Stomach (tissue), 4 donors: ENCODE data around the gene FAM227B.

ENCODE experiments used
- EP300 ChIP-seq: sonication (generic); formaldehyde crosslinking; IDR thresholded peaks from one replicate; pipeline ENCODE4 v1.6.1; 2017; ENCODE audit warnings: antibody characterized with exemption
- POLR2A ChIP-seq, 4 donors: fragments of 450-650 bp; IDR thresholded peaks; one replicate each; pipeline ENCODE4 v1.6.1; 2016; ENCODE audit warnings: antibody characterized with exemption in 4 of 4, control low read depth in 2 of 4, mild to moderate bottlenecking in 1 of 4, moderate library complexity in 1 of 4
- POLR2AphosphoS5 ChIP-seq, 3 donors: sonication (generic); formaldehyde crosslinking; IDR thresholded peaks; one replicate each; pipeline ENCODE4 v1.6.1; 2016; ENCODE audit warnings: antibody characterized with exemption in 3 of 3
- TF ChIP-seq, protein P1 (sequence below), 7 experiments: fragments of 450-650 bp in 4 of 7; fragments of 200-600 bp in 3 of 7; sonication (generic) in 3 of 7; IDR thresholded peaks; one replicate each; pipeline ENCODE4 v1.5.1; 2016 to 2019; ENCODE audit warnings: antibody characterized with exemption in 7 of 7, control low read depth in 2 of 7, mild to moderate bottlenecking in 1 of 7

DNA sequence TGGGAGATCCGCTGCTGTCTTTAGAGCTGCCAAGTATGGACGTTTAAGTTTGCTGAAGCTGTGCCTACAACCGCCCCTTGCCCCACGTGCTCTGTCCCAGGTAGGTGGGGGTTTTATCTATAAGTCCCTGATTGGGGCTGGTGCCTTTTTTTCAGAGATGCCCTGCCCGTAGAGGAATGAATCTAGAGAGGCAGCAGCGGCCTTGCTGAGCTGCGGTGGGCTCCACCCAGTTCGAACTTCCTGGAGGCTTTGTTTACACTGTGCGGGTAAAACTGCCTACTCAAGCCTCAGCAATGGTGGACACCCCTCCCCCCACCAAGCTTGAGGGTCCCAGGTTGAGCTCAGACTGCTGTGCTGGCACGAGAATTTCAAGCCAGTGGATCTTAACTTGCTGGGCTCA, 281.0 kb downstream of the FAM227B start:
- TF ChIP-seq, protein P1, sequence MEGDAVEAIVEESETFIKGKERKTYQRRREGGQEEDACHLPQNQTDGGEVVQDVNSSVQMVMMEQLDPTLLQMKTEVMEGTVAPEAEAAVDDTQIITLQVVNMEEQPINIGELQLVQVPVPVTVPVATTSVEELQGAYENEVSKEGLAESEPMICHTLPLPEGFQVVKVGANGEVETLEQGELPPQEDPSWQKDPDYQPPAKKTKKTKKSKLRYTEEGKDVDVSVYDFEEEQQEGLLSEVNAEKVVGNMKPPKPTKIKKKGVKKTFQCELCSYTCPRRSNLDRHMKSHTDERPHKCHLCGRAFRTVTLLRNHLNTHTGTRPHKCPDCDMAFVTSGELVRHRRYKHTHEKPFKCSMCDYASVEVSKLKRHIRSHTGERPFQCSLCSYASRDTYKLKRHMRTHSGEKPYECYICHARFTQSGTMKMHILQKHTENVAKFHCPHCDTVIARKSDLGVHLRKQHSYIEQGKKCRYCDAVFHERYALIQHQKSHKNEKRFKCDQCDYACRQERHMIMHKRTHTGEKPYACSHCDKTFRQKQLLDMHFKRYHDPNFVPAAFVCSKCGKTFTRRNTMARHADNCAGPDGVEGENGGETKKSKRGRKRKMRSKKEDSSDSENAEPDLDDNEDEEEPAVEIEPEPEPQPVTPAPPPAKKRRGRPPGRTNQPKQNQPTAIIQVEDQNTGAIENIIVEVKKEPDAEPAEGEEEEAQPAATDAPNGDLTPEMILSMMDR (IDR thresholded peaks at IDR 0.05) = no peak
- TF ChIP-seq POLR2AphosphoS5 (IDR thresholded peaks at IDR 0.05) (no peak), POLR2A (IDR thresholded peaks at IDR 0.05) (no peak), EP300 (no peak)
